H1 (cell line): ENCODE measurements around the gene PLEKHG2. TPM values are rescaled to one million over a fixed set of nuclear protein-coding genes. Genes with fewer than 3 reads are reported as not detected.

Experiments
- CTCF ChIA-PET: fragments of 300-600 bp; sonication (Branson Sonifier 250); formaldehyde crosslinking; loops from one replicate; lab custom pipeline; 2021; ENCODE audit not compliant: partially characterized antibody; lab: Charles Lee
- POLR2A ChIA-PET: fragments of 300-600 bp; sonication (Branson Sonifier 250); formaldehyde crosslinking; loops from one replicate; lab custom pipeline; 2021; ENCODE audit warnings: inconsistent platforms; ENCODE audit not compliant: partially characterized antibody; lab: Charles Lee
- DNase-seq, 2 experiments: peaks; one replicate each; pipeline versions ENCODE4 v3.0.0 to v3.0.0-alpha.2; 2010 to 2022; ENCODE audit warnings: low spot score in 2 of 2, low read depth in 1 of 2, mixed read lengths in 1 of 2
- FAIRE-seq: peaks from 2 replicates; lab custom pipeline; 2011; peaks lifted over from hg19 to GRCh38; lab: Jason Lieb, UNC
- H2AFZ ChIP-seq: 2 replicates; pipeline ENCODE4 v1.8.1; 2012; ENCODE audit warnings: low read length, inconsistent platforms
- H2AK5ac ChIP-seq: 2 replicates; pipeline ENCODE4 v1.6.1; 2013; ENCODE audit warnings: low read depth, low read length
- H2BK120ac ChIP-seq: replicated peaks from 2 replicates; pipeline ENCODE3; 2013; ENCODE audit warnings: low read depth, low read length, inconsistent platforms
- H2BK12ac ChIP-seq: 2 replicates; pipeline ENCODE4 v1.6.1; 2013; ENCODE audit warnings: low read depth, low read length
- H2BK15ac ChIP-seq: 2 replicates; pipeline ENCODE4 v1.6.1; 2013; ENCODE audit warnings: low read length
- H2BK20ac ChIP-seq: 2 replicates; pipeline ENCODE4 v1.6.1; 2013; ENCODE audit warnings: low read length
- H2BK5ac ChIP-seq: 2 replicates; pipeline ENCODE4 v1.6.1; 2013; ENCODE audit warnings: low read depth, low read length
- H3K14ac ChIP-seq: 2 replicates; pipeline ENCODE4 v1.6.1; 2013; ENCODE audit warnings: inconsistent platforms; ENCODE audit not compliant: insufficient read length
- H3K18ac ChIP-seq: 2 replicates; pipeline ENCODE4 v1.6.1; 2013; ENCODE audit warnings: low read length; ENCODE audit errors: extremely low read depth
- H3K23ac ChIP-seq: 2 replicates; pipeline ENCODE4 v1.6.1; 2013; ENCODE audit warnings: inconsistent platforms; ENCODE audit not compliant: insufficient read length
- H3K23me2 ChIP-seq: 2 replicates; pipeline ENCODE4 v1.6.1; 2013; ENCODE audit warnings: low read depth, low read length
- H3K27ac ChIP-seq: 2 replicates; pipeline ENCODE4 v1.6.1; 2011; ENCODE audit warnings: low read depth, low read length, inconsistent platforms
- H3K27me3 ChIP-seq, 4 experiments: replicated peaks in 1 of 4; 1 replicate in 1 of 4; 2 replicates in 3 of 4; pipeline versions ENCODE4 v1.6.1 to v1.8.1; 2011 to 2013; ENCODE audit warnings: low read length in 3 of 4, mild to moderate bottlenecking in 3 of 4, inconsistent platforms in 2 of 4, mixed read lengths in 2 of 4, moderate library complexity in 1 of 4; ENCODE audit not compliant: control insufficient read depth in 3 of 4, insufficient read depth in 3 of 4; ENCODE audit errors: extremely low read depth in 1 of 4
- H3K36me3 ChIP-seq, 4 experiments: 2 replicates each; pipeline versions ENCODE4 v1.6.1 to v1.8.1; 2011 to 2013; ENCODE audit warnings: mild to moderate bottlenecking in 4 of 4, low read length in 3 of 4, moderate library complexity in 2 of 4, control low read depth in 1 of 4, inconsistent platforms in 1 of 4; ENCODE audit not compliant: insufficient read depth in 4 of 4, control insufficient read depth in 2 of 4
- H3K4ac ChIP-seq: replicated peaks from 2 replicates; pipeline ENCODE3; 2013; ENCODE audit warnings: low read length, low read depth, mixed read lengths, inconsistent platforms; ENCODE audit not compliant: insufficient read length
- H3K4me1 ChIP-seq, 4 experiments: replicated peaks in 1 of 4; 1 replicate in 1 of 4; 2 replicates in 3 of 4; pipeline versions ENCODE4 v1.6.1 to v1.8.1; 2011 to 2013; ENCODE audit warnings: low read length in 3 of 4, inconsistent platforms in 2 of 4, mixed read lengths in 1 of 4; ENCODE audit not compliant: insufficient read depth in 4 of 4, control insufficient read depth in 3 of 4
- H3K4me2 ChIP-seq, 2 experiments: 2 replicates each; pipeline versions ENCODE4 v1.6.1 to v1.8.1; 2011 to 2013; ENCODE audit warnings: low read depth in 2 of 2, low read length in 2 of 2, control low read depth in 1 of 2, inconsistent platforms in 1 of 2, mild to moderate bottlenecking in 1 of 2; ENCODE audit not compliant: insufficient read depth in 1 of 2
- H3K4me3 ChIP-seq, 4 experiments: fragments of 200-600, 300-600 bp in 1 of 4; sonication (generic), shearing (Covaris generic), sonication (Bioruptor Twin) in 1 of 4; 2 replicates each; pipeline versions ENCODE4 v1.5.1 to v1.8.1; 2011 to 2016; ENCODE audit warnings: low read length in 4 of 4, low read depth in 3 of 4, control low read depth in 2 of 4, inconsistent platforms in 2 of 4, mild to moderate bottlenecking in 2 of 4, mixed read lengths in 1 of 4, moderate library complexity in 1 of 4; ENCODE audit not compliant: insufficient read depth in 2 of 4; ENCODE audit errors: extremely low read depth in 1 of 4
- H3K56ac ChIP-seq: replicated peaks from 2 replicates; pipeline ENCODE3; 2013; ENCODE audit warnings: low read depth, mild to moderate bottlenecking, mixed read lengths, low read length, inconsistent platforms; ENCODE audit not compliant: insufficient read length
- H3K79me1 ChIP-seq: 2 replicates; pipeline ENCODE4 v1.6.1; 2013; ENCODE audit warnings: low read depth, low read length, control low read depth
- H3K79me2 ChIP-seq, 2 experiments: 2 replicates each; pipeline versions ENCODE4 v1.6.1 to v1.8.1; 2012 to 2013; ENCODE audit warnings: low read length in 2 of 2, mild to moderate bottlenecking in 2 of 2, inconsistent platforms in 1 of 2; ENCODE audit not compliant: insufficient read depth in 2 of 2, control insufficient read depth in 1 of 2
- H3K9ac ChIP-seq, 4 experiments: replicated peaks in 1 of 4; 1 replicate in 1 of 4; 2 replicates in 3 of 4; pipeline versions ENCODE4 v1.6.1 to v1.8.1; 2011 to 2013; ENCODE audit warnings: low read depth in 3 of 4, low read length in 3 of 4, control low read depth in 2 of 4, mild to moderate bottlenecking in 2 of 4, moderate library complexity in 2 of 4, inconsistent platforms in 1 of 4; ENCODE audit errors: extremely low read depth in 1 of 4
- H3K9me3 ChIP-seq, 2 experiments: 2 replicates each; pipeline versions ENCODE4 v1.6.1 to v1.8.1; 2012 to 2013; ENCODE audit warnings: mild to moderate bottlenecking in 2 of 2, moderate library complexity in 2 of 2, control low read depth in 1 of 2, inconsistent platforms in 1 of 2, low read depth in 1 of 2, low read length in 1 of 2, mixed read lengths in 1 of 2; ENCODE audit not compliant: insufficient read depth in 2 of 2
- H4K20me1 ChIP-seq, 2 experiments: replicated peaks in 1 of 2; 2 replicates each; pipeline versions ENCODE3 to v1.8.1; 2011 to 2013; ENCODE audit warnings: inconsistent platforms in 2 of 2, low read length in 2 of 2, mild to moderate bottlenecking in 1 of 2; ENCODE audit not compliant: insufficient read depth in 2 of 2, control insufficient read depth in 1 of 2
- H4K5ac ChIP-seq: 2 replicates; pipeline ENCODE4 v1.6.1; 2013; ENCODE audit warnings: low read length, low read depth, mixed read lengths, inconsistent platforms; ENCODE audit not compliant: insufficient read length
- H4K8ac ChIP-seq: 2 replicates; pipeline ENCODE4 v1.8.0; 2013; ENCODE audit warnings: mild to moderate bottlenecking, moderate library complexity, low read length, inconsistent platforms; ENCODE audit not compliant: insufficient read depth; ENCODE audit errors: extremely low read depth
- H4K91ac ChIP-seq: replicated peaks from 2 replicates; pipeline ENCODE3; 2013; ENCODE audit warnings: low read length, mixed read lengths, inconsistent platforms; ENCODE audit not compliant: insufficient read length
- CBX5 ChIP-seq: fragments of 300-800, 300-1000 bp; sonication (generic); IDR thresholded peaks from 2 replicates; pipeline ENCODE4 v1.7.1; 2016; ENCODE audit warnings: antibody characterized with exemption, low read length, low read depth
- CHD1 ChIP-seq: IDR thresholded peaks from 2 replicates; pipeline ENCODE4 v1.6.1; 2012; ENCODE audit warnings: low read depth, low read length, improper control_type of control experiment
- CHD2 ChIP-seq: IDR thresholded peaks from 2 replicates; pipeline ENCODE4 v1.6.1; 2012; ENCODE audit warnings: low read length, improper control_type of control experiment
- EZH2 ChIP-seq: fragments of 200-600 bp; sonication (generic); IDR thresholded peaks from 2 replicates; pipeline ENCODE4 v1.7.1; 2012; ENCODE audit warnings: low read depth, mild to moderate bottlenecking, moderate library complexity, low read length, inconsistent platforms; ENCODE audit not compliant: severe bottlenecking
- KDM5A ChIP-seq: fragments of 200-600 bp; IDR thresholded peaks from 2 replicates; pipeline ENCODE4 v1.7.1; 2012; ENCODE audit warnings: mild to moderate bottlenecking, low read length, inconsistent platforms, mixed read lengths
- NRF1 ChIP-seq: IDR thresholded peaks from 2 replicates; pipeline ENCODE4 v1.6.1; 2011; ENCODE audit warnings: mild to moderate bottlenecking, low read depth, low read length, improper control_type of control experiment
- PHF8 ChIP-seq: fragments of 200-600 bp; sonication (generic); conservative IDR thresholded peaks from 2 replicates; pipeline ENCODE4 v1.7.1; 2012; ENCODE audit warnings: low read depth, mild to moderate bottlenecking, inconsistent platforms, low read length, moderate library complexity
- RXRA ChIP-seq: IDR thresholded peaks from 2 replicates; pipeline ENCODE4 v1.6.1; 2011; ENCODE audit warnings: low read depth, mild to moderate bottlenecking, low read length, moderate library complexity; ENCODE audit not compliant: insufficient read depth
- SIX5 ChIP-seq: IDR thresholded peaks from 2 replicates; pipeline ENCODE4 v1.6.1; 2011; ENCODE audit warnings: mild to moderate bottlenecking, low read depth, low read length
- SP1 ChIP-seq: IDR thresholded peaks from 2 replicates; pipeline ENCODE4 v1.6.1; 2011; ENCODE audit warnings: low read depth, low read length
- TCF12 ChIP-seq: IDR thresholded peaks from 2 replicates; pipeline ENCODE4 v1.6.1; 2011; ENCODE audit warnings: low read depth, mild to moderate bottlenecking, low read length
- WGBS, 2 experiments: shearing (Covaris generic) in 1 of 2; methylation state at CpG; one replicate each; pipeline versions ENCODE4 v1.1.6 to v1.1.7; 2013 to 2015; ENCODE audit warnings: low lambda C conversion rate in 2 of 2, mixed read lengths in 2 of 2, inconsistent platforms in 1 of 2, low coverage in 1 of 2, missing lambda C conversion rate in 1 of 2; ENCODE audit not compliant: insufficient replicate concordance in 2 of 2, insufficient coverage in 1 of 2, insufficient read length in 1 of 2; ENCODE audit errors: extremely low coverage in 1 of 2, missing lambda C conversion rate in 1 of 2; 5-methylcytosine and 5-hydroxymethylcytosine counted together
- polyA plus RNA-seq, 7 experiments: library from polyadenylated mRNA; depleted of rRNA in 3 of 7; stranded (reverse) in 5 of 7; unstranded in 2 of 7; fragments of >200 nt in 5 of 7; fragments of 200-250 nt in 2 of 7; gene quantifications; 1 replicate in 5 of 7; 2 replicates in 1 of 7; 4 replicates in 1 of 7; pipeline versions ENCODE4 v1.2.1 to v1.2.3, GENCODE V29; 2011 to 2013; ENCODE audit warnings: missing spikeins in 2 of 7, mixed read lengths in 2 of 7
- total RNA-seq: library from RNA; stranded (reverse); fragmentation: NEBNext Ultra II Directional; extraction: Animal tissue kit (Norgen Biotek cat#: 25700); gene quantifications from 2 replicates; pipeline ENCODE4 v1.2.1, GENCODE V29; 2021
- TF ChIP-seq, protein P1 (sequence below): IDR thresholded peaks from 2 replicates; pipeline ENCODE4 v1.6.1; 2011; ENCODE audit warnings: low read length, improper control_type of control experiment

PLEKHG2 gene
- total and polyA plus RNA-seq, 2 of the 8 experiments (the other 6 are each of a cell fraction or from before 2014, with no cell fraction given): 16.9 to 65.7 TPM

GRCh38 chr19:39444598-39445195 is 32.2 kb downstream of the PLEKHG2 start:
- Histone ChIP-seq H3K9me3 (no peaks in the 10 kb centered on the region), H2BK15ac (no peak overlapping the region), H4K8ac (peak overlapping the region; percentile 85; the same call in 1 of the 2 replicates), H3K23me2 (peaks cover 6% of the 10 kb centered on the region; the same call in 1 of the 2 replicates), H3K36me3 (peaks cover 0 to 9% (median 0%) of the 10 kb centered on the region in 4 experiments; a peak in 2 of 8 replicates), H2BK120ac (no peak overlapping the region), H2AK5ac (peak overlapping the region; percentile 26; the same call in 1 of the 2 replicates), H3K18ac (peak overlapping the region; percentile 64), H4K20me1 (peaks cover 10 to 12% of the 10 kb centered on the region in 2 experiments), H3K56ac (peak overlapping the region; percentile 36), H3K14ac (no peak overlapping the region), H3K27me3 (no peaks in the 10 kb centered on the region), H2BK12ac (no peak overlapping the region; the same call in 1 of the 2 replicates), H2BK20ac (no peak overlapping the region), H3K4me2 (peak overlapping the region; percentile 89 to 99), H3K4me1 (peaks cover 0 to 3% (median under 1%) of the 10 kb centered on the region in 4 experiments; a peak in 3 of 7 replicates), H4K91ac (peak overlapping the region; percentile 29), H3K4ac (peak overlapping the region; percentile 59), H2BK5ac (0 out of 2 replicates have a peak overlapping the region, but pooled peaks have one; percentile 48), H3K79me2 (peaks cover 15 to 46% of the 10 kb centered on the region in 2 experiments; a peak in 3 of 4 replicates), H3K23ac (no peak overlapping the region), H3K4me3 (peak overlapping the region; percentile 80 to 94 (median 88)), H3K9ac (peak overlapping the region; percentile 85 to 94 (median 92)), H4K5ac (peak overlapping the region; percentile 57), H3K79me1 (peaks cover 10% of the 10 kb centered on the region), H3K27ac (peak overlapping the region; percentile 79), H2AFZ (no peak overlapping the region)
- DNase-seq (no peak), FAIRE-seq (no peak)
- ChIA-PET POLR2A (interaction anchor here (0.6 to 47.8 kb wide), 16 partner anchors 13 to 766 kb away, joined by 3 to 1154 read pairs (median 4); partner anchors contain the start of genes MED29, PAF1, PLEKHG2 and RPS16), CTCF (interaction anchor here (2.2 kb wide), 1 partner anchor 9 kb away, joined by 5 read pairs; the partner anchor contains the start of gene RPS16)
- 13% methylated on average over 17 of the region's 17 CpGs; no CpG with 5 or more reads in 1 of the 2 experiments for WGBS, 2 experiments
- TF ChIP-seq RXRA (no peak), EZH2 (no peak), TCF12 (no peak), CBX5 (no peak), PHF8 (no peak), CHD2 (no peak), KDM5A (no peak), SIX5 (no peak), NRF1 (no peak), SP1 (no peak), CHD1 (no peak)
- TF ChIP-seq, protein P1, sequence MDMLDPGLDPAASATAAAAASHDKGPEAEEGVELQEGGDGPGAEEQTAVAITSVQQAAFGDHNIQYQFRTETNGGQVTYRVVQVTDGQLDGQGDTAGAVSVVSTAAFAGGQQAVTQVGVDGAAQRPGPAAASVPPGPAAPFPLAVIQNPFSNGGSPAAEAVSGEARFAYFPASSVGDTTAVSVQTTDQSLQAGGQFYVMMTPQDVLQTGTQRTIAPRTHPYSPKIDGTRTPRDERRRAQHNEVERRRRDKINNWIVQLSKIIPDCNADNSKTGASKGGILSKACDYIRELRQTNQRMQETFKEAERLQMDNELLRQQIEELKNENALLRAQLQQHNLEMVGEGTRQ: no peak
